ENCODE data around the gene LIMK1.

- TF ChIP-seq CTCF (IDR thresholded peaks at IDR 0.05) (no peak), POLR2A (IDR thresholded peaks at IDR 0.05) (no peak), POLR2AphosphoS5 (IDR thresholded peaks at IDR 0.05) (no peak)
Observed at GRCh38 chr7:74115326-74115725, 31.7 kb downstream of the LIMK1 start.

All from breast epithelium (tissue), 3 donors.